ES-I3 (cell line): ENCODE data around the gene CHN1.

Experiments
- H3K36me3 ChIP-seq: 2 replicates; pipeline ENCODE4 v1.6.1; 2013; ENCODE audit warnings: mild to moderate bottlenecking, low read length, control low read depth, moderate library complexity; ENCODE audit not compliant: insufficient read depth
- H3K4me1 ChIP-seq: 2 replicates; pipeline ENCODE4 v1.6.1; 2013; ENCODE audit warnings: mild to moderate bottlenecking, control low read depth, low read length; ENCODE audit not compliant: insufficient read depth
- H3K9ac ChIP-seq: 2 replicates; pipeline ENCODE4 v1.6.1; 2013; ENCODE audit warnings: low read depth, mild to moderate bottlenecking, low read length, moderate library complexity
- H3K9me3 ChIP-seq: 2 replicates; pipeline ENCODE4 v1.6.1; 2013; ENCODE audit warnings: mild to moderate bottlenecking, low read length, moderate library complexity; ENCODE audit not compliant: control insufficient read depth, insufficient read depth

Gene CHN1

GRCh38 chr2:175025233-175025632 is 20.1 kb upstream of the CHN1 start:
- Histone ChIP-seq H3K9me3 (no peaks in the 10 kb centered on the region), H3K36me3 (no peaks in the 10 kb centered on the region), H3K9ac (no peak overlapping the region), H3K4me1 (0 out of 2 replicates have a peak, but pooled peaks cover 4% of the 10 kb centered on the region)

- no peaks in the 10 kb centered on the region for H3K36me3 ChIP-seq
- no peaks in the 10 kb centered on the region for H3K4me1 ChIP-seq
- no peak overlapping the region for H3K9ac ChIP-seq
- no peaks in the 10 kb centered on the region; the same call in 1 of the 2 replicates for H3K9me3 ChIP-seq
These were observed 17.7 kb upstream of the CHN1 start for GRCh38 chr2:175022923-175023322.

GRCh38 chr2:175019566-175020327 is 14.6 kb upstream of the CHN1 start:
- no peaks in the 10 kb centered on the region for H3K36me3 ChIP-seq
- H3K9ac ChIP-seq = no peak overlapping the region
- 0 out of 2 replicates have a peak, but pooled peaks cover 5% of the 10 kb centered on the region for H3K4me1 ChIP-seq
- H3K9me3 ChIP-seq = no peaks in the 10 kb centered on the region; the same call in 1 of the 2 replicates

- H3K4me1 ChIP-seq = 0 out of 2 replicates have a peak, but pooled peaks cover 5% of the 10 kb centered on the region
- no peaks in the 10 kb centered on the region; the same call in 1 of the 2 replicates for H3K9me3 ChIP-seq
- no peaks in the 10 kb centered on the region for H3K36me3 ChIP-seq
- no peak overlapping the region for H3K9ac ChIP-seq
These were observed 12.6 kb upstream of the CHN1 start for GRCh38 chr2:175017618-175018414.

- H3K9me3 ChIP-seq = no peaks in the 10 kb centered on the region; the same call in 1 of the 2 replicates
- H3K36me3 ChIP-seq = no peaks in the 10 kb centered on the region
- no peak overlapping the region for H3K9ac ChIP-seq
- 0 out of 2 replicates have a peak, but pooled peaks cover 5% of the 10 kb centered on the region for H3K4me1 ChIP-seq
These were observed 10.2 kb upstream of the CHN1 start for GRCh38 chr2:175015340-175015739.

GRCh38 chr2:175012516-175012915 is 7.3 kb upstream of the CHN1 start:
- Histone ChIP-seq H3K4me1 (0 out of 2 replicates have a peak, but pooled peaks cover 1% of the 10 kb centered on the region), H3K9ac (no peak overlapping the region), H3K9me3 (no peaks in the 10 kb centered on the region), H3K36me3 (no peaks in the 10 kb centered on the region)

GRCh38 chr2:175011505-175011904 is 6.3 kb upstream of the CHN1 start:
- no peak overlapping the region for H3K9ac ChIP-seq
- H3K36me3 ChIP-seq = no peaks in the 10 kb centered on the region
- peaks cover under 1% of the 10 kb centered on the region; the same call in 1 of the 2 replicates for H3K4me1 ChIP-seq
- no peaks in the 10 kb centered on the region for H3K9me3 ChIP-seq

- Histone ChIP-seq H3K9me3 (no peaks in the 10 kb centered on the region), H3K4me1 (peaks cover 6% of the 10 kb centered on the region; the same call in 1 of the 2 replicates), H3K9ac (no peak overlapping the region), H3K36me3 (no peaks in the 10 kb centered on the region)
These were observed 5.7 kb upstream of the CHN1 start for GRCh38 chr2:175010848-175011254.

- H3K9ac ChIP-seq = no peak overlapping the region
- no peaks in the 10 kb centered on the region for H3K9me3 ChIP-seq
- no peaks in the 10 kb centered on the region for H3K36me3 ChIP-seq
- peaks cover 6% of the 10 kb centered on the region; the same call in 1 of the 2 replicates for H3K4me1 ChIP-seq
These were observed 4.9 kb upstream of the CHN1 start for GRCh38 chr2:175009917-175010621.

GRCh38 chr2:175008801-175009495 is 3.8 kb upstream of the CHN1 start:
- H3K36me3 ChIP-seq = no peaks in the 10 kb centered on the region
- peaks cover 6% of the 10 kb centered on the region; the same call in 1 of the 2 replicates for H3K4me1 ChIP-seq
- no peaks in the 10 kb centered on the region for H3K9me3 ChIP-seq
- H3K9ac ChIP-seq = no peak overlapping the region

- Histone ChIP-seq H3K4me1 (peaks cover 8% of the 10 kb centered on the region; the same call in 1 of the 2 replicates), H3K9me3 (no peaks in the 10 kb centered on the region), H3K36me3 (no peaks in the 10 kb centered on the region), H3K9ac (no peak overlapping the region)
These were observed 2.8 kb upstream of the CHN1 start for GRCh38 chr2:175008009-175008408.

- H3K9me3 ChIP-seq = no peaks in the 10 kb centered on the region
- H3K9ac ChIP-seq = no peak overlapping the region
- H3K4me1 ChIP-seq = peaks cover 13% of the 10 kb centered on the region; the same call in 1 of the 2 replicates
- no peaks in the 10 kb centered on the region for H3K36me3 ChIP-seq
These were observed 2.3 kb upstream of the CHN1 start for GRCh38 chr2:175007510-175007909.

- Histone ChIP-seq H3K9ac (peak overlapping the region; percentile 89; the same call in 1 of the 2 replicates), H3K36me3 (no peaks in the 10 kb centered on the region)
These were observed 1.1 kb upstream of the CHN1 start for GRCh38 chr2:175006281-175006680.

More at GRCh38 chr2:175006281-175006680, 1.1 kb upstream of the CHN1 start:
- H3K4me1 ChIP-seq = peaks cover 13% of the 10 kb centered on the region; the same call in 1 of the 2 replicates
- H3K9me3 ChIP-seq = no peaks in the 10 kb centered on the region
